ENCODE measurements around the gene KCNJ15. TPM values are rescaled to one million over a fixed set of nuclear protein-coding genes. Genes with fewer than 3 reads are reported as not detected.

The KCNJ15 gene
- total and polyA plus RNA-seq, 2 of the 13 experiments (the other 11 are each of a cell fraction or from before 2014, with no cell fraction given), result not detected

DNA sequence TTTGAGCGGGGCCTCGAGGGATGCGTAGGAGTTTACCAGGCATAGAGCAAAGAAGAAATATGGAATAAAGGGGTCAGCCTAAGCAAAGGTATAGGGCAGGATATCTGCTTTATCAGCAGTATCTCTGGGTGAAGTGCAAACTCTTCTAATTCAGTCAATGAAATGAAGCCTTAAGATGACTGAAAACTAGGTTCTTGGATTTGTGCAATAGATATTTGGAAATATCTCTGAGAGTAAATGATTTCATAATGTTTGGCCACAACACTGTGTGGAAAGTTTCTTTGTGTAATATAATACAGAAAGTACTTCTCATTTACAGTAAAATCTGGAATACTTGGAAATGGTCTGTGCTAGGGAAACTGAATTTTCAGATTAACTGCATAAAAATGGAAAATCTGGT is 26.1 kb downstream of the KCNJ15 start (continued):
- TF ChIP-seq, protein P1, sequence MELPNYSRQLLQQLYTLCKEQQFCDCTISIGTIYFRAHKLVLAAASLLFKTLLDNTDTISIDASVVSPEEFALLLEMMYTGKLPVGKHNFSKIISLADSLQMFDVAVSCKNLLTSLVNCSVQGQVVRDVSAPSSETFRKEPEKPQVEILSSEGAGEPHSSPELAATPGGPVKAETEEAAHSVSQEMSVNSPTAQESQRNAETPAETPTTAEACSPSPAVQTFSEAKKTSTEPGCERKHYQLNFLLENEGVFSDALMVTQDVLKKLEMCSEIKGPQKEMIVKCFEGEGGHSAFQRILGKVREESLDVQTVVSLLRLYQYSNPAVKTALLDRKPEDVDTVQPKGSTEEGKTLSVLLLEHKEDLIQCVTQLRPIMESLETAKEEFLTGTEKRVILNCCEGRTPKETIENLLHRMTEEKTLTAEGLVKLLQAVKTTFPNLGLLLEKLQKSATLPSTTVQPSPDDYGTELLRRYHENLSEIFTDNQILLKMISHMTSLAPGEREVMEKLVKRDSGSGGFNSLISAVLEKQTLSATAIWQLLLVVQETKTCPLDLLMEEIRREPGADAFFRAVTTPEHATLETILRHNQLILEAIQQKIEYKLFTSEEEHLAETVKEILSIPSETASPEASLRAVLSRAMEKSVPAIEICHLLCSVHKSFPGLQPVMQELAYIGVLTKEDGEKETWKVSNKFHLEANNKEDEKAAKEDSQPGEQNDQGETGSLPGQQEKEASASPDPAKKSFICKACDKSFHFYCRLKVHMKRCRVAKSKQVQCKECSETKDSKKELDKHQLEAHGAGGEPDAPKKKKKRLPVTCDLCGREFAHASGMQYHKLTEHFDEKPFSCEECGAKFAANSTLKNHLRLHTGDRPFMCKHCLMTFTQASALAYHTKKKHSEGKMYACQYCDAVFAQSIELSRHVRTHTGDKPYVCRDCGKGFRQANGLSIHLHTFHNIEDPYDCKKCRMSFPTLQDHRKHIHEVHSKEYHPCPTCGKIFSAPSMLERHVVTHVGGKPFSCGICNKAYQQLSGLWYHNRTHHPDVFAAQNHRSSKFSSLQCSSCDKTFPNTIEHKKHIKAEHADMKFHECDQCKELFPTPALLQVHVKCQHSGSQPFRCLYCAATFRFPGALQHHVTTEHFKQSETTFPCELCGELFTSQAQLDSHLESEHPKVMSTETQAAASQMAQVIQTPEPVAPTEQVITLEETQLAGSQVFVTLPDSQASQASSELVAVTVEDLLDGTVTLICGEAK (IDR thresholded peaks at IDR 0.05), result no peak
- TF ChIP-seq, protein P1 (CRISPR knock-in tag; IDR thresholded peaks at IDR 0.05), result no peak
- TF ChIP-seq, protein P2, sequence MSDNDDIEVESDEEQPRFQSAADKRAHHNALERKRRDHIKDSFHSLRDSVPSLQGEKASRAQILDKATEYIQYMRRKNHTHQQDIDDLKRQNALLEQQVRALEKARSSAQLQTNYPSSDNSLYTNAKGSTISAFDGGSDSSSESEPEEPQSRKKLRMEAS (IDR thresholded peaks at IDR 0.05), result no peak
- TF ChIP-seq, protein P3, sequence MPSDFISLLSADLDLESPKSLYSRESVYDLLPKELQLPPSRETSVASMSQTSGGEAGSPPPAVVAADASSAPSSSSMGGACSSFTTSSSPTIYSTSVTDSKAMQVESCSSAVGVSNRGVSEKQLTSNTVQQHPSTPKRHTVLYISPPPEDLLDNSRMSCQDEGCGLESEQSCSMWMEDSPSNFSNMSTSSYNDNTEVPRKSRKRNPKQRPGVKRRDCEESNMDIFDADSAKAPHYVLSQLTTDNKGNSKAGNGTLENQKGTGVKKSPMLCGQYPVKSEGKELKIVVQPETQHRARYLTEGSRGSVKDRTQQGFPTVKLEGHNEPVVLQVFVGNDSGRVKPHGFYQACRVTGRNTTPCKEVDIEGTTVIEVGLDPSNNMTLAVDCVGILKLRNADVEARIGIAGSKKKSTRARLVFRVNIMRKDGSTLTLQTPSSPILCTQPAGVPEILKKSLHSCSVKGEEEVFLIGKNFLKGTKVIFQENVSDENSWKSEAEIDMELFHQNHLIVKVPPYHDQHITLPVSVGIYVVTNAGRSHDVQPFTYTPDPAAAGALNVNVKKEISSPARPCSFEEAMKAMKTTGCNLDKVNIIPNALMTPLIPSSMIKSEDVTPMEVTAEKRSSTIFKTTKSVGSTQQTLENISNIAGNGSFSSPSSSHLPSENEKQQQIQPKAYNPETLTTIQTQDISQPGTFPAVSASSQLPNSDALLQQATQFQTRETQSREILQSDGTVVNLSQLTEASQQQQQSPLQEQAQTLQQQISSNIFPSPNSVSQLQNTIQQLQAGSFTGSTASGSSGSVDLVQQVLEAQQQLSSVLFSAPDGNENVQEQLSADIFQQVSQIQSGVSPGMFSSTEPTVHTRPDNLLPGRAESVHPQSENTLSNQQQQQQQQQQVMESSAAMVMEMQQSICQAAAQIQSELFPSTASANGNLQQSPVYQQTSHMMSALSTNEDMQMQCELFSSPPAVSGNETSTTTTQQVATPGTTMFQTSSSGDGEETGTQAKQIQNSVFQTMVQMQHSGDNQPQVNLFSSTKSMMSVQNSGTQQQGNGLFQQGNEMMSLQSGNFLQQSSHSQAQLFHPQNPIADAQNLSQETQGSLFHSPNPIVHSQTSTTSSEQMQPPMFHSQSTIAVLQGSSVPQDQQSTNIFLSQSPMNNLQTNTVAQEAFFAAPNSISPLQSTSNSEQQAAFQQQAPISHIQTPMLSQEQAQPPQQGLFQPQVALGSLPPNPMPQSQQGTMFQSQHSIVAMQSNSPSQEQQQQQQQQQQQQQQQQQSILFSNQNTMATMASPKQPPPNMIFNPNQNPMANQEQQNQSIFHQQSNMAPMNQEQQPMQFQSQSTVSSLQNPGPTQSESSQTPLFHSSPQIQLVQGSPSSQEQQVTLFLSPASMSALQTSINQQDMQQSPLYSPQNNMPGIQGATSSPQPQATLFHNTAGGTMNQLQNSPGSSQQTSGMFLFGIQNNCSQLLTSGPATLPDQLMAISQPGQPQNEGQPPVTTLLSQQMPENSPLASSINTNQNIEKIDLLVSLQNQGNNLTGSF (CRISPR knock-in tag; IDR thresholded peaks at IDR 0.05), result no peak
